GM12878 (cell line): Measurements from ENCODE around the gene MEGF6. TPM values are rescaled to one million over a fixed set of nuclear protein-coding genes. Genes with fewer than 3 reads are reported as not detected.

ENCODE experiments used
- BCLAF1 ChIP-seq: fragments of 450-650 bp; IDR thresholded peaks from 2 replicates; pipeline ENCODE4 v1.6.1; 2017; ENCODE audit warnings: antibody characterized with exemption, mild to moderate bottlenecking, moderate library complexity
- E4F1 ChIP-seq: fragments of 450-650 bp; IDR thresholded peaks from 2 replicates; pipeline ENCODE4 v1.6.1; 2018; ENCODE audit warnings: borderline replicate concordance, mild to moderate bottlenecking; ENCODE audit not compliant: partially characterized antibody
- HCFC1 ChIP-seq: fragments of 150-350 bp; IDR thresholded peaks from 2 replicates; pipeline ENCODE4 v1.6.1; 2014; ENCODE audit warnings: low read length
- HSF1 ChIP-seq: fragments of 150-350 bp; IDR thresholded peaks from 2 replicates; pipeline ENCODE4 v1.6.1; 2014; ENCODE audit warnings: mild to moderate bottlenecking, low read depth, low read length
- NBN ChIP-seq: fragments of 450-650 bp; IDR thresholded peaks from 2 replicates; pipeline ENCODE4 v1.6.1; 2016
- NFXL1 ChIP-seq: fragments of 450-650 bp; IDR thresholded peaks from 2 replicates; pipeline ENCODE4 v1.6.1; 2017; ENCODE audit warnings: antibody characterized with exemption, mild to moderate bottlenecking, borderline replicate concordance
- PML ChIP-seq: IDR thresholded peaks from 2 replicates; pipeline ENCODE4 v1.6.1; 2012; ENCODE audit warnings: low read length, inconsistent platforms
- POLR2AphosphoS5 ChIP-seq: IDR thresholded peaks from 2 replicates; pipeline ENCODE4 v1.6.1; 2011; ENCODE audit warnings: mild to moderate bottlenecking, low read length, inconsistent platforms
- RAD51 ChIP-seq: fragments of 450-650 bp; IDR thresholded peaks from 2 replicates; pipeline ENCODE4 v1.6.1; 2016; ENCODE audit warnings: moderate library complexity, mild to moderate bottlenecking, inconsistent platforms
- RELB ChIP-seq: fragments of 450-650 bp; IDR thresholded peaks from 2 replicates; pipeline ENCODE4 v1.6.1; 2017; ENCODE audit warnings: low read depth, mild to moderate bottlenecking, moderate library complexity
- SUPT20H ChIP-seq: IDR thresholded peaks from 2 replicates; pipeline ENCODE4 v1.6.1; 2011; ENCODE audit warnings: low read depth, mild to moderate bottlenecking, low read length, moderate library complexity, borderline replicate concordance; ENCODE audit not compliant: control insufficient read depth
- ZNF217 ChIP-seq: fragments of 450-650 bp; IDR thresholded peaks from 2 replicates; pipeline ENCODE4 v1.6.1; 2017; ENCODE audit warnings: antibody characterized with exemption, mild to moderate bottlenecking
- polyA plus RNA-seq, 11 experiments: library from polyadenylated mRNA; depleted of rRNA in 4 of 11; unstranded in 6 of 11; stranded (reverse) in 5 of 11; fragments of >200 nt; fragmentation: Nextera tagmentation in 4 of 11; fragmentation: Illumina TruSeq in 1 of 11; extraction: Ambion mirVana in 4 of 11; extraction: Trizol in 1 of 11; gene quantifications; 1 replicate in 1 of 11; 2 replicates in 10 of 11; pipeline versions ENCODE4 v1.2.1 to v1.2.3, GENCODE V29; 2011 to 2016; ENCODE audit warnings: inconsistent platforms in 2 of 11, missing spikeins in 2 of 11, low read depth in 1 of 11
- total RNA-seq, 4 experiments: library from RNA; depleted of rRNA in 3 of 4; stranded (reverse); fragments of >200 nt in 3 of 4; fragmentation: Illumina TruSeq in 1 of 4; extraction: Trizol in 1 of 4; gene quantifications; 2 replicates each; pipeline versions ENCODE4 v1.2.1 to v1.2.3, GENCODE V29; 2013 to 2021

MEGF6 gene
- total and polyA plus RNA-seq, 10 of the 15 experiments (the other 5 are each of a cell fraction or from before 2014, with no cell fraction given), result 0.03 to 0.41 TPM; not detected in 8

DNA sequence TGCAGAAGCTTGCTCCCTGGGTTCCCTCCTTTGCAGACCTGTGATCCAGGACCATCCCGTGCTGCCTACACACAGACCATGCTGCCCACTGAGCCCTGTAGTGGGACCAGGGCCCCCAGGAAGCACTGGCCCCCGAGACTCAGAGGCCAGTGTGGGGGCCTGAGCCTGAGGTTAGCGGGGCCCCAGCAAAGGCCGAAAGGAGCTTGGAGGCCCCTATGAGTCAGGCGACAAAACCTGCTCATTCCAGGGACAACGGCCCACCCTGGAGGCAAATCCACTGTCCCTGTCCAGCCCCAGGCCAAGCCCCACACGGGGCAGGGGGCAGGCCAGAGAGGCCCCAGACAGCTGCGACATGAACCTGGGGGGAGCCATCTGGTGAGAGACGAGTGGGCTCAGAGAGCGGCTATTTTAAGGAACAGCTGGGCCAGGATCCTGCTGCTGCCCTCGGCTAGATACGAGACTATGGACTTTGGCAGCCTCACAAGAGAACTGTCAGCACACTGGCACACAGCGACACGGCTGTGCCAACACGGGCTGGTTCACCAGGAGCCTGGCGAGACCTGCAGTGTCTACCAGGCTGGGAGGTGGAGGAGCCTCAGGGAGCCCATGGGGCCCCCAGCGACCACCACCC lies 82.1 kb downstream of the MEGF6 start (continued):
- no peak for TF ChIP-seq HSF1
- TF ChIP-seq PML, result no peak
- TF ChIP-seq RELB, result no peak
- TF ChIP-seq HCFC1, result no peak
- TF ChIP-seq NBN, result no peak
- TF ChIP-seq POLR2AphosphoS5, result no peak
- TF ChIP-seq E4F1, result no peak
- no peak for TF ChIP-seq ZNF217
- TF ChIP-seq BCLAF1, result no peak
- TF ChIP-seq RAD51, result no peak
- TF ChIP-seq SUPT20H, result no peak
- TF ChIP-seq NFXL1, result no peak
